Measurements from ENCODE around the gene ESR1.

The ESR1 gene

DNA sequence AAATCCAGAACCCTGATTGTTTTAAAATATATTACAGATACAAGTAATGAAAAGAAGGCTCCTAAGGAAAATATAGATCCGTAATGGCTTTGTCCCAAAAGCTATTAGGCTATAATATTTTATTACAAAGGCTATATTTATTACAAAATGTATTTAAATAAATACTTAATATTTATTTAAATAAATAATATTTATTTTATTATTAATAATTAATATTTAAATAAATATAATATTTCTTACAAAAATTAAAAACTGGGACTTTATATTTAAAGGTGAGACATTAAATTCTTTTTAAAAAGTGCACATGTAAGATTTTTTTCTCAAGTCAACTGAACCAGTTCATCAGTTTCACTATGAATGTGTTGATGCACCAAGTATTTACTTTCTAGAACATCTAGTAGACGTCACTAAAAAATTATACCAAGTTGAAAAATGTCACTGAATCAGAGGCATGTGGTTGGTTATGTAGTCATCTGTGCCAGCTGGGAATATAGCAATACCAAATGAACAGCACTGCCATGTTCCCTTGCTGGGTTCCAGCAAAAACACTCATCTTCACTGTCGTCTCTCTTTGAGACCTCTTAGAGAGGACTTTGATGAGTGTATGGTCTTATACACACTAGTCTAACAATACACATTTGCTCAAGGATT lies 278.9 kb downstream of the ESR1 start:
- Histone ChIP-seq H2AFZ (no peak overlapping the region), H3K9ac (no peak overlapping the region), H3K9me3 (ENCODE audit: control insufficient read depth, low read length) (no peaks in the 10 kb centered on the region), H3K4me1 (no peaks in the 10 kb centered on the region), H3K4me3 (ENCODE audit: low read depth, low read length) (no peak overlapping the region), H3K36me3 (ENCODE audit: control insufficient read depth, insufficient read depth, low read length) (no peaks in the 10 kb centered on the region), H3K27me3 (ENCODE audit: control insufficient read depth, insufficient read depth, low read length) (no peaks in the 10 kb centered on the region), H3K27ac (no peak overlapping the region), H3K4me2 (ENCODE audit: low read length) (no peak overlapping the region), H3K79me2 (no peaks in the 10 kb centered on the region)
- TF ChIP-seq, protein P1, sequence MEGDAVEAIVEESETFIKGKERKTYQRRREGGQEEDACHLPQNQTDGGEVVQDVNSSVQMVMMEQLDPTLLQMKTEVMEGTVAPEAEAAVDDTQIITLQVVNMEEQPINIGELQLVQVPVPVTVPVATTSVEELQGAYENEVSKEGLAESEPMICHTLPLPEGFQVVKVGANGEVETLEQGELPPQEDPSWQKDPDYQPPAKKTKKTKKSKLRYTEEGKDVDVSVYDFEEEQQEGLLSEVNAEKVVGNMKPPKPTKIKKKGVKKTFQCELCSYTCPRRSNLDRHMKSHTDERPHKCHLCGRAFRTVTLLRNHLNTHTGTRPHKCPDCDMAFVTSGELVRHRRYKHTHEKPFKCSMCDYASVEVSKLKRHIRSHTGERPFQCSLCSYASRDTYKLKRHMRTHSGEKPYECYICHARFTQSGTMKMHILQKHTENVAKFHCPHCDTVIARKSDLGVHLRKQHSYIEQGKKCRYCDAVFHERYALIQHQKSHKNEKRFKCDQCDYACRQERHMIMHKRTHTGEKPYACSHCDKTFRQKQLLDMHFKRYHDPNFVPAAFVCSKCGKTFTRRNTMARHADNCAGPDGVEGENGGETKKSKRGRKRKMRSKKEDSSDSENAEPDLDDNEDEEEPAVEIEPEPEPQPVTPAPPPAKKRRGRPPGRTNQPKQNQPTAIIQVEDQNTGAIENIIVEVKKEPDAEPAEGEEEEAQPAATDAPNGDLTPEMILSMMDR (IDR thresholded peaks at IDR 0.05): no peak

DNA sequence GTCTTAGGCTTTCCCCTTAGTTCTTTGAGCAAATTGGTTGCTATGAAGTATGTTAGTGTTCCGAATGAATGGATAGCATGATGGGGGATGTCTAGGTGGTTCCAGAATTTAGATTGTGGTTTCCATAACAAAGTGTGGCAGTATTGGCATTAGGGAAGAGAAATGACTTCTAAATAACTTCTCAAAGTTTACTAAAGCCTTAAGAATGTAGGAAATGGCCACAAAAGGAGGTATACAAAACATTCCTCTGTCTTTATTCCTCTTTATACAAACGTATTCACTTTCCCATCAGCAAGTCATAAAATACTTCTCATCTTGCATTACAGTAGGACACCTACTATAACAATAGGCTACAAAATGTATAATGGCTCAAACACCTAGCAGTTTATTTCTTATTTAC lies 279.6 kb downstream of the ESR1 start:
- Histone ChIP-seq H3K4me2 (ENCODE audit: low read length) (no peak overlapping the region), H3K4me3 (ENCODE audit: low read depth, low read length) (no peak overlapping the region), H3K9ac (no peak overlapping the region), H3K36me3 (ENCODE audit: control insufficient read depth, insufficient read depth, low read length) (no peaks in the 10 kb centered on the region), H3K4me1 (no peaks in the 10 kb centered on the region), H3K9me3 (ENCODE audit: control insufficient read depth, low read length) (no peaks in the 10 kb centered on the region), H3K79me2 (no peaks in the 10 kb centered on the region), H3K27me3 (ENCODE audit: control insufficient read depth, insufficient read depth, low read length) (no peaks in the 10 kb centered on the region), H3K27ac (no peak overlapping the region), H2AFZ (no peak overlapping the region)
- TF ChIP-seq, protein P1 (IDR thresholded peaks at IDR 0.05): no peak

DNA sequence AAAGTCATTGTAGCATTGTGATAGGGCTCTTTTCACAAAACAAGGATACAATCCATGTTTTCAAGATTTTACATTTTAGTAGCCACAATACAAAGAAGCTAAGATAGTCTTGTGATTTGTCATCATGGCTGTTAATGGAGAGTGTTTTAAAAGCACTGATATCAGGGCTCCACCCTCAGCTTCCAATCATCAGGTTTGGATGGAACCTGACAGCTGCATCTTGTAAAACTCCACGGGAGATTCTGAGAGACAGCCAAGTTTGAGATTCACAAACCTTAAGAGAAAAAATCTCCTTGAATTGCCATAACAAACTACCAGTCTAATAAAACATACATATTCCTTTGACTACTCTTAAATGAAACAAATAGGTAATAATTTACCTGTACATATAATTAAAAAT lies 280.2 kb downstream of the ESR1 start:
- Histone ChIP-seq H3K4me2 (ENCODE audit: low read length) (no peak overlapping the region), H2AFZ (no peak overlapping the region), H3K36me3 (ENCODE audit: control insufficient read depth, insufficient read depth, low read length) (no peaks in the 10 kb centered on the region)

DNA sequence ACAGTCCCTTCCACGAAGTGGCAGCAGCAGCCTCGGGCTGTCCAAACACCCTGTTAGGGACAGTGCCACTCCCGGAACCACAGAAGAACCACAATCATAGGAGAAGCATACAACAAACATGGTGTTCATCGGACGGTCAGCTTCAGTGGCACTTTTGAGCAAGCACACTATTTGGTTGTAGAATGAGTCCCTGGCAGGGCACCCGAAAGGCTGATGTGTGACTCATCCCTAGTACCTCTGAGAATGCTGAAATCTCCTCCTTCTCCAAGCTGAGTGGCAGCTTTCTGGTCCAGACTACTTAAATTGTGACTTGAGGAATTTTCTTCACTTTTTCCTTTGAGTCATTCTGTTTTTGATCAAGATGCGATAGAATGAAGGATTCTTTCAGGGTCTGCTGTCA lies 282.5 kb downstream of the ESR1 start:
- no peak overlapping the region for H2AFZ ChIP-seq
- no peaks in the 10 kb centered on the region for H3K27me3 ChIP-seq (ENCODE audit: control insufficient read depth, insufficient read depth, low read length)
- no peaks in the 10 kb centered on the region for H3K79me2 ChIP-seq
- H3K36me3 ChIP-seq (ENCODE audit: control insufficient read depth, insufficient read depth, low read length): no peaks in the 10 kb centered on the region
- H3K27ac ChIP-seq: no peak overlapping the region
- H3K9me3 ChIP-seq (ENCODE audit: control insufficient read depth, low read length): no peaks in the 10 kb centered on the region
- TF ChIP-seq, protein P1 (IDR thresholded peaks at IDR 0.05): no peak
- no peak overlapping the region for H3K4me2 ChIP-seq (ENCODE audit: low read length)
- H3K4me3 ChIP-seq (ENCODE audit: low read depth, low read length): no peak overlapping the region
- H3K9ac ChIP-seq: no peak overlapping the region
- no peaks in the 10 kb centered on the region for H3K4me1 ChIP-seq

More for the DNA sequence above, 280.2 kb downstream of the ESR1 start:
- Histone ChIP-seq H3K79me2 (no peaks in the 10 kb centered on the region), H3K27ac (no peak overlapping the region), H3K27me3 (ENCODE audit: control insufficient read depth, insufficient read depth, low read length) (no peaks in the 10 kb centered on the region), H3K4me3 (ENCODE audit: low read depth, low read length) (no peak overlapping the region), H3K9ac (no peak overlapping the region), H3K4me1 (no peaks in the 10 kb centered on the region), H3K9me3 (ENCODE audit: control insufficient read depth, low read length) (no peaks in the 10 kb centered on the region)
- TF ChIP-seq, protein P1 (IDR thresholded peaks at IDR 0.05): no peak

DNA sequence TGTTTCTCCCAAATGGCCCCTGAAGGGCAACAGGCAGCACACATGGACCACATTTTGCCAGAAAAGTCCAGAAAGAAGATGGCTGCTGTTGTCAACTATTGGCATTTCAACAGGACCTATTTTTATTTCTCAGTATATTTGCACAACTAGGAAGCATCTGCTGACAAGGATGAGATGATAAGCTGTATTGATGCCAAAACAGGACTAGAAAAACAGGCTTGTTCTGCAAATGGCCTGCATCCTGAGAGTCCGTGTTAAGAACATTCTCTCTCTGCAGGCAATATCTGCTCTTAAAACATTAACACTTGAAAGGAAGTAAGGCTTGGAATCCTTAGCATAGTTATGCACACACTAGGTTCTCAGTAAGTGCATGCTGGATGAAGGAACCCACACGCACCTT lies 283.7 kb downstream of the ESR1 start:
- no peak overlapping the region for H3K27ac ChIP-seq
- TF ChIP-seq, protein P1 (IDR thresholded peaks at IDR 0.05): no peak
- H3K79me2 ChIP-seq: no peaks in the 10 kb centered on the region

More for the DNA sequence above, 283.7 kb downstream of the ESR1 start:
- no peak overlapping the region for H2AFZ ChIP-seq
- H3K4me3 ChIP-seq (ENCODE audit: low read depth, low read length): no peak overlapping the region
- no peaks in the 10 kb centered on the region for H3K4me1 ChIP-seq
- H3K4me2 ChIP-seq (ENCODE audit: low read length): no peak overlapping the region
- no peak overlapping the region for H3K9ac ChIP-seq
- H3K27me3 ChIP-seq (ENCODE audit: control insufficient read depth, insufficient read depth, low read length): no peaks in the 10 kb centered on the region
- no peaks in the 10 kb centered on the region for H3K36me3 ChIP-seq (ENCODE audit: control insufficient read depth, insufficient read depth, low read length)
- H3K9me3 ChIP-seq (ENCODE audit: control insufficient read depth, low read length): no peaks in the 10 kb centered on the region
